Calu3 (cell line): ENCODE measurements around the gene SARS2. TPM values are rescaled to one million over a fixed set of nuclear protein-coding genes. Genes with fewer than 3 reads are reported as not detected.

Source experiments
- BruUV-seq: library from RNA; stranded (reverse); fragments of 400-500 nt; replicated peaks from 2 replicates; lab custom pipeline; 2021; lab: Mats Ljungman, UMichigan
- CTCF ChIA-PET: fragments of 300-600 bp; sonication (Branson Sonifier 250); formaldehyde crosslinking; loops from one replicate; lab custom pipeline; 2022; ENCODE audit warnings: antibody characterized with exemption; lab: Charles Lee
- DNase-seq: peaks from one replicate; pipeline ENCODE4 v3.0.0; 2022
- H3K27ac Mint-ChIP-seq: one replicate; pipeline ENCODE4 v1.8.0; 2022; ENCODE audit warnings: mixed read lengths; ENCODE audit not compliant: unreplicated experiment
- H3K27me3 Mint-ChIP-seq: one replicate; pipeline ENCODE4 v1.8.0; 2022; ENCODE audit warnings: mixed read lengths; ENCODE audit not compliant: unreplicated experiment
- H3K36me3 Mint-ChIP-seq: one replicate; pipeline ENCODE4 v1.8.0; 2022; ENCODE audit warnings: mild to moderate bottlenecking, moderate library complexity, mixed read lengths; ENCODE audit not compliant: insufficient read depth, unreplicated experiment
- H3K4me1 Mint-ChIP-seq: one replicate; pipeline ENCODE4 v1.8.0; 2022; ENCODE audit warnings: mild to moderate bottlenecking, low read depth, mixed read lengths; ENCODE audit not compliant: unreplicated experiment
- H3K4me3 Mint-ChIP-seq: one replicate; pipeline ENCODE4 v1.8.0; 2022; ENCODE audit warnings: mild to moderate bottlenecking, low read depth, moderate library complexity, mixed read lengths; ENCODE audit not compliant: unreplicated experiment
- H3K9me3 Mint-ChIP-seq: one replicate; pipeline ENCODE4 v1.8.0; 2022; ENCODE audit warnings: low read depth, mixed read lengths; ENCODE audit not compliant: unreplicated experiment
- CTCF ChIP-seq: fragments of 200-600 bp; IDR thresholded peaks from one replicate; pipeline ENCODE4 v1.8.0; 2022; ENCODE audit warnings: antibody characterized with exemption; ENCODE audit not compliant: unreplicated experiment
- intact Hi-C: fragments of 100-400 bp; cut with micrococcal nuclease; formaldehyde crosslinking; loops from one replicate; pipeline ENCODE4 v1.10.0; 2022; ENCODE audit not compliant: unreplicated experiment
- total RNA-seq: library from RNA; stranded (reverse); gene quantifications from 2 replicates; pipeline ENCODE4 v1.2.3, GENCODE V29; 2022

Gene SARS2
- total RNA-seq, 1 experiment from 2014 or later, result 52.1 TPM

GRCh38 chr19:38870612-38871011 is 60.0 kb downstream of the SARS2 start:
- Mint-ChIP-seq H3K27ac (no peak overlapping the region), H3K9me3 (no peaks in the 10 kb centered on the region), H3K4me3 (no peak overlapping the region), H3K27me3 (no peaks in the 10 kb centered on the region), H3K4me1 (peaks cover 5% of the 10 kb centered on the region), H3K36me3 (no peaks in the 10 kb centered on the region)
- CTCF ChIA-PET, result interaction anchor here (0.5 kb wide), 1 partner anchor 130 kb away, joined by 6 read pairs; no protein-coding TSS in a partner anchor
- no TSS peak for BruUV-seq
- no peak for TF ChIP-seq CTCF
- intact Hi-C loops, result no loop called here
- no peak for DNase-seq

- Mint-ChIP-seq H3K27ac (no peak overlapping the region), H3K36me3 (peaks cover 2% of the 10 kb centered on the region), H3K27me3 (no peaks in the 10 kb centered on the region), H3K4me1 (peaks cover 11% of the 10 kb centered on the region), H3K9me3 (no peaks in the 10 kb centered on the region), H3K4me3 (no peak overlapping the region)
- intact Hi-C loops, result no loop called here
- CTCF ChIA-PET, result no interaction called here
- no peak for DNase-seq
- no peak for TF ChIP-seq CTCF
- no TSS peak for BruUV-seq
Measured at GRCh38 chr19:38869836-38870607, 60.5 kb downstream of the SARS2 start.

- no peaks in the 10 kb centered on the region for H3K9me3 Mint-ChIP-seq
- H3K36me3 Mint-ChIP-seq, result peaks cover 9% of the 10 kb centered on the region
- TF ChIP-seq CTCF, result no peak
- BruUV-seq, result no TSS peak
- no peak overlapping the region for H3K4me3 Mint-ChIP-seq
- no peak overlapping the region for H3K27ac Mint-ChIP-seq
- H3K27me3 Mint-ChIP-seq, result no peaks in the 10 kb centered on the region
- intact Hi-C loops, result no loop called here
- CTCF ChIA-PET, result interaction anchor here (0.7 kb wide), 1 partner anchor 34 kb away, joined by 4 read pairs; no protein-coding TSS in a partner anchor
- peaks cover 19% of the 10 kb centered on the region for H3K4me1 Mint-ChIP-seq
- no peak for DNase-seq
Measured at GRCh38 chr19:38869160-38869835, 61.3 kb downstream of the SARS2 start.

- TF ChIP-seq CTCF, result no peak
- Mint-ChIP-seq H3K27me3 (no peaks in the 10 kb centered on the region), H3K4me1 (peaks cover 22% of the 10 kb centered on the region), H3K9me3 (no peaks in the 10 kb centered on the region), H3K27ac (no peak overlapping the region), H3K36me3 (peaks cover 11% of the 10 kb centered on the region), H3K4me3 (no peak overlapping the region)
- intact Hi-C loops, result no loop called here
- BruUV-seq, result no TSS peak
- DNase-seq, result no peak
- CTCF ChIA-PET, result interaction anchor here (0.7 kb wide), 1 partner anchor 34 kb away, joined by 4 read pairs; no protein-coding TSS in a partner anchor
Measured at GRCh38 chr19:38868551-38868950, 62.0 kb downstream of the SARS2 start.
